MCF 10A (cell line): Measurements from ENCODE around the gene CSF1R. TPM values are rescaled to one million over a fixed set of nuclear protein-coding genes. Genes with fewer than 3 reads are reported as not detected.

Experiments used
- BruUV-seq: library from RNA; stranded (reverse); fragments of 400-500 nt; replicated peaks from 2 replicates; lab custom pipeline; 2021; lab: Mats Ljungman, UMichigan
- CTCF ChIA-PET: fragments of 300-600 bp; sonication (Branson Sonifier 250); formaldehyde crosslinking; extraction: SDS; loops from one replicate; lab custom pipeline; 2021; ENCODE audit warnings: antibody characterized with exemption, inconsistent platforms; lab: Yijun Ruan, JAX
- POLR2A ChIA-PET: fragments of 300-600, 350-650 bp; sonication (Branson Sonifier 250); formaldehyde crosslinking; extraction: SDS; loops from one replicate; lab custom pipeline; 2020; ENCODE audit warnings: antibody characterized with exemption, inconsistent platforms; lab: Yijun Ruan, JAX
- DNase-seq: peaks from one replicate; pipeline ENCODE4 v3.0.0-alpha.2; 2018; ENCODE audit not compliant: unreplicated experiment
- H3K27ac Mint-ChIP-seq: one replicate; pipeline ENCODE4 v1.8.0; 2022; ENCODE audit warnings: mild to moderate bottlenecking, low read depth, mixed read lengths; ENCODE audit not compliant: unreplicated experiment
- H3K27me3 Mint-ChIP-seq: one replicate; pipeline ENCODE4 v1.8.0; 2022; ENCODE audit warnings: mixed read lengths; ENCODE audit not compliant: insufficient read depth, unreplicated experiment
- H3K36me3 Mint-ChIP-seq: one replicate; pipeline ENCODE4 v1.8.0; 2022; ENCODE audit warnings: mild to moderate bottlenecking, moderate library complexity, mixed read lengths; ENCODE audit not compliant: insufficient read depth, unreplicated experiment
- H3K4me1 Mint-ChIP-seq: one replicate; pipeline ENCODE4 v1.8.0; 2022; ENCODE audit warnings: mixed read lengths; ENCODE audit not compliant: insufficient read depth, unreplicated experiment
- H3K4me3 Mint-ChIP-seq: one replicate; pipeline ENCODE4 v1.8.0; 2022; ENCODE audit warnings: mild to moderate bottlenecking, moderate library complexity, mixed read lengths; ENCODE audit not compliant: unreplicated experiment
- H3K9me3 Mint-ChIP-seq: one replicate; pipeline ENCODE4 v1.8.0; 2022; ENCODE audit warnings: mixed read lengths; ENCODE audit not compliant: unreplicated experiment
- CTCF ChIP-seq: fragments of 200-600 bp; IDR thresholded peaks from one replicate; pipeline ENCODE4 v1.8.0; 2022; ENCODE audit warnings: antibody characterized with exemption, mild to moderate bottlenecking; ENCODE audit not compliant: unreplicated experiment
- intact Hi-C: fragments of 100-400 bp; cut with micrococcal nuclease; formaldehyde crosslinking; loops from 2 replicates; pipeline ENCODE4 v1.14.1; 2022
- total RNA-seq: library from RNA; stranded (reverse); gene quantifications from 2 replicates; pipeline ENCODE4 v1.2.3, GENCODE V29; 2022

Gene CSF1R
- total RNA-seq, 1 experiment from 2014 or later, result 1.6 TPM

GRCh38 chr5:150107909-150108447 is 21.6 kb upstream of the CSF1R start:
- intact Hi-C loops, result no loop called here
- CTCF ChIA-PET, result interaction anchor here (0.7 to 1.5 kb wide), 6 partner anchors 9 to 728 kb away, joined by 3 to 4 read pairs (median 3); no protein-coding TSS in a partner anchor
- no peak for DNase-seq
- no peaks in the 10 kb centered on the region for H3K9me3 Mint-ChIP-seq
- TF ChIP-seq CTCF, result no peak
- BruUV-seq, result no TSS peak
- H3K36me3 Mint-ChIP-seq, result no peaks in the 10 kb centered on the region
- POLR2A ChIA-PET, result interaction anchor here (0.6 to 1.4 kb wide), 3 partner anchors 107 to 1345 kb away, joined by 3 to 4 read pairs (median 4); partner anchors contain the start of genes HMGXB3, RPS14 and TIGD6
- H3K27ac Mint-ChIP-seq, result peak overlapping the region; percentile 94
- no peaks in the 10 kb centered on the region for H3K27me3 Mint-ChIP-seq
- H3K4me1 Mint-ChIP-seq, result peaks cover 41% of the 10 kb centered on the region
- H3K4me3 Mint-ChIP-seq, result no peak overlapping the region

GRCh38 chr5:150106674-150107426 is 20.5 kb upstream of the CSF1R start:
- H3K27ac Mint-ChIP-seq, result no peak overlapping the region
- no peak for DNase-seq
- no peaks in the 10 kb centered on the region for H3K9me3 Mint-ChIP-seq
- H3K4me3 Mint-ChIP-seq, result no peak overlapping the region
- no TSS peak for BruUV-seq
- H3K4me1 Mint-ChIP-seq, result peaks cover 31% of the 10 kb centered on the region
- ChIA-PET POLR2A (interaction anchor here (0.8 to 1.4 kb wide), 3 partner anchors 12 to 343 kb away, joined by 4 read pairs; partner anchors contain the start of genes HMGXB3, RPS14 and TIGD6), CTCF (interaction anchor here (0.5 to 1.4 kb wide), 10 partner anchors 12 to 1018 kb away, joined by 3 to 5 read pairs (median 3); no protein-coding TSS in a partner anchor)
- H3K36me3 Mint-ChIP-seq, result no peaks in the 10 kb centered on the region
- intact Hi-C loops, result no loop called here
- no peak for TF ChIP-seq CTCF
- no peaks in the 10 kb centered on the region for H3K27me3 Mint-ChIP-seq

GRCh38 chr5:150105928-150106615 is 19.7 kb upstream of the CSF1R start:
- Mint-ChIP-seq H3K36me3 (no peaks in the 10 kb centered on the region), H3K27ac (no peak overlapping the region), H3K9me3 (no peaks in the 10 kb centered on the region), H3K27me3 (no peaks in the 10 kb centered on the region), H3K4me3 (no peak overlapping the region), H3K4me1 (peaks cover 30% of the 10 kb centered on the region)
- TF ChIP-seq CTCF, result no peak
- no TSS peak for BruUV-seq
- intact Hi-C loops, result no loop called here
- no peak for DNase-seq
- ChIA-PET POLR2A (interaction anchor here (0.6 kb wide), 1 partner anchor 37 kb away, joined by 3 read pairs; no protein-coding TSS in a partner anchor), CTCF (interaction anchor here (0.5 to 1.4 kb wide), 11 partner anchors 8 to 1019 kb away, joined by 3 to 5 read pairs (median 3); no protein-coding TSS in a partner anchor)
